Activated CD4-positive, alpha-beta memory T cell treated with anti-CD3 and anti-CD28 coated beads for 36 hours (primary cell): ENCODE data around the gene SPPL2B. TPM values are rescaled to one million over a fixed set of nuclear protein-coding genes. Genes with fewer than 3 reads are reported as not detected.
A peak's percentile ranks its signal among the peaks of the same experiment; 100 is the strongest.
"Not testable (repeated sequence)": the region's sequence is repeated elsewhere in the genome, so short reads cannot be mapped to it uniquely, and the experiment has no call there.

Source experiments
- CTCF ChIA-PET: fragments of 350-600 bp; sonication (Branson Sonifier 250); formaldehyde crosslinking; loops from one replicate; lab custom pipeline; 2021; ENCODE audit warnings: antibody characterized with exemption, inconsistent platforms; lab: Charles Lee
- POLR2A ChIA-PET: fragments of 350-600 bp; sonication (Branson Sonifier 250); formaldehyde crosslinking; loops from one replicate; lab custom pipeline; 2021; ENCODE audit warnings: antibody characterized with exemption; lab: Charles Lee
- DNase-seq: peaks from one replicate; pipeline ENCODE4 v3.0.0-alpha.2; 2020
- H3K27ac Mint-ChIP-seq: one replicate; pipeline ENCODE4 v1.8.0; 2021; ENCODE audit warnings: mixed read lengths
- H3K27me3 Mint-ChIP-seq: one replicate; pipeline ENCODE4 v1.8.0; 2021; ENCODE audit warnings: mixed read lengths
- H3K36me3 Mint-ChIP-seq: one replicate; pipeline ENCODE4 v1.8.0; 2021; ENCODE audit warnings: mixed read lengths
- H3K4me1 Mint-ChIP-seq: one replicate; pipeline ENCODE4 v1.8.0; 2021; ENCODE audit warnings: low read depth, mixed read lengths
- H3K4me3 Mint-ChIP-seq: one replicate; pipeline ENCODE4 v1.8.0; 2021; ENCODE audit warnings: mild to moderate bottlenecking, mixed read lengths
- H3K9me3 Mint-ChIP-seq: one replicate; pipeline ENCODE4 v1.8.0; 2021; ENCODE audit warnings: mixed read lengths
- intact Hi-C: fragments of 100-400 bp; cut with micrococcal nuclease; formaldehyde crosslinking; loops from one replicate; pipeline ENCODE4 v1.15.1; 2023
- total RNA-seq, 2 experiments: library from RNA; stranded (reverse); gene quantifications; one replicate each; pipeline ENCODE4 v1.2.3, GENCODE V29; 2021

SPPL2B gene
- total RNA-seq, 2 experiments from 2014 or later = 43.8 TPM

GRCh38 chr19:2389594-2389993 lies 61.1 kb downstream of the SPPL2B start:
- no peak for DNase-seq
- H3K27ac Mint-ChIP-seq = no peak overlapping the region
- intact Hi-C loops = no loop called here
- no peak overlapping the region for H3K4me3 Mint-ChIP-seq
- ChIA-PET CTCF (no interaction called here), POLR2A (no interaction called here)
- no peaks in the 10 kb centered on the region for H3K9me3 Mint-ChIP-seq
- H3K36me3 Mint-ChIP-seq = no peaks in the 10 kb centered on the region
- H3K4me1 Mint-ChIP-seq = peaks cover 7% of the 10 kb centered on the region
- no peaks in the 10 kb centered on the region for H3K27me3 Mint-ChIP-seq

GRCh38 chr19:2391118-2391725 lies 62.7 kb downstream of the SPPL2B start:
- Mint-ChIP-seq H3K27ac (no peak overlapping the region), H3K4me3 (no peak overlapping the region), H3K4me1 (peaks cover 10% of the 10 kb centered on the region), H3K9me3 (no peaks in the 10 kb centered on the region), H3K36me3 (no peaks in the 10 kb centered on the region), H3K27me3 (no peaks in the 10 kb centered on the region)
- ChIA-PET CTCF (interaction anchor here (0.6 to 3.6 kb wide), 10 partner anchors 11 to 384 kb away, joined by 3 to 15 read pairs (median 4); no protein-coding TSS in a partner anchor), POLR2A (no interaction called here)
- intact Hi-C loops = loop anchor here (1.0 to 5.0 kb wide), 3 partner anchors 119 to 235 kb away; partner anchors contain the start of genes PLEKHJ1 and SF3A2
- DNase-seq = peak; percentile 45

- DNase-seq = no peak
- Mint-ChIP-seq H3K27ac (no peak overlapping the region), H3K36me3 (no peaks in the 10 kb centered on the region), H3K4me3 (no peak overlapping the region), H3K9me3 (no peaks in the 10 kb centered on the region), H3K4me1 (peaks cover 10% of the 10 kb centered on the region), H3K27me3 (no peaks in the 10 kb centered on the region)
- intact Hi-C loops = loop anchor here (5.0 kb wide), 1 partner anchor 120 kb away; no protein-coding TSS in a partner anchor
- ChIA-PET POLR2A (no interaction called here), CTCF (interaction anchor here (0.6 to 3.6 kb wide), 20 partner anchors 8 to 339 kb away, joined by 3 to 15 read pairs (median 3); partner anchors contain the start of gene AP3D1)
Measured at GRCh38 chr19:2392366-2392765, 63.9 kb downstream of the SPPL2B start.

DNA sequence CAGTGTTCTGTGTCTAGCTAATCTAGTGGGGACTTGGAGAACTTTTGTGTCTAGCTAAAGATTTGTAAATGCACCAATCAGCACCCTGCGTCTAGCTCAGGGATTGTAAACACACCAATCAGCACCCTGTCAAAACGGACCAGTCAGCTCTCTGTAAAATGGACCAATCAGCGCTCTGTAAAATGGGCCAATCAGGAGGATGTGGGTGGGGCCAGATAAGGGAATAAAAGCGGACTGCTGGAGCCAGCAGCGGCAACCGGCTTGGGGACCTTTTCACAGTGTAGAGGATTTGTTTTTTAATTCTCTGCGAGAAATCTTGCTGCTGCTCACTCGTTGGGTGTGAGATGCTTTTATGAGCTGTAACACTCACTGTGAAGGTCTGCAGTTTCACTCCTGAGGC lies 64.4 kb downstream of the SPPL2B start:
- H3K36me3 Mint-ChIP-seq, POLR2A ChIA-PET, H3K4me3 Mint-ChIP-seq, H3K9me3 Mint-ChIP-seq, H3K27ac Mint-ChIP-seq, H3K27me3 Mint-ChIP-seq: not testable (repeated sequence)
- DNase-seq = peak; percentile 30
- H3K4me1 Mint-ChIP-seq = peaks cover 10% of the 10 kb centered on the region
- CTCF ChIA-PET = interaction anchor here (0.6 to 3.6 kb wide), 16 partner anchors 9 to 338 kb away, joined by 3 to 15 read pairs (median 4); partner anchors contain the start of gene AP3D1
- intact Hi-C loops = loop anchor here (5.0 kb wide), 1 partner anchor 121 kb away; no protein-coding TSS in a partner anchor

- peak; percentile 48 for DNase-seq
- POLR2A ChIA-PET = no interaction called here
- H3K4me3 Mint-ChIP-seq = peak overlapping the region; percentile 59
- H3K36me3 Mint-ChIP-seq = no peaks in the 10 kb centered on the region
- peaks cover 10% of the 10 kb centered on the region for H3K4me1 Mint-ChIP-seq
- H3K27ac Mint-ChIP-seq = peak overlapping the region; percentile 29
- no peaks in the 10 kb centered on the region for H3K27me3 Mint-ChIP-seq
- H3K9me3 Mint-ChIP-seq = no peaks in the 10 kb centered on the region
- CTCF ChIA-PET = interaction anchor here (0.8 to 3.6 kb wide), 5 partner anchors 66 to 243 kb away, joined by 3 to 15 read pairs (median 3); partner anchors contain the start of gene LSM7
- intact Hi-C loops = loop anchor here (2.0 to 5.0 kb wide), 2 partner anchors 122 to 219 kb away; no protein-coding TSS in a partner anchor
Measured at GRCh38 chr19:2394054-2394441, 65.6 kb downstream of the SPPL2B start.

DNA sequence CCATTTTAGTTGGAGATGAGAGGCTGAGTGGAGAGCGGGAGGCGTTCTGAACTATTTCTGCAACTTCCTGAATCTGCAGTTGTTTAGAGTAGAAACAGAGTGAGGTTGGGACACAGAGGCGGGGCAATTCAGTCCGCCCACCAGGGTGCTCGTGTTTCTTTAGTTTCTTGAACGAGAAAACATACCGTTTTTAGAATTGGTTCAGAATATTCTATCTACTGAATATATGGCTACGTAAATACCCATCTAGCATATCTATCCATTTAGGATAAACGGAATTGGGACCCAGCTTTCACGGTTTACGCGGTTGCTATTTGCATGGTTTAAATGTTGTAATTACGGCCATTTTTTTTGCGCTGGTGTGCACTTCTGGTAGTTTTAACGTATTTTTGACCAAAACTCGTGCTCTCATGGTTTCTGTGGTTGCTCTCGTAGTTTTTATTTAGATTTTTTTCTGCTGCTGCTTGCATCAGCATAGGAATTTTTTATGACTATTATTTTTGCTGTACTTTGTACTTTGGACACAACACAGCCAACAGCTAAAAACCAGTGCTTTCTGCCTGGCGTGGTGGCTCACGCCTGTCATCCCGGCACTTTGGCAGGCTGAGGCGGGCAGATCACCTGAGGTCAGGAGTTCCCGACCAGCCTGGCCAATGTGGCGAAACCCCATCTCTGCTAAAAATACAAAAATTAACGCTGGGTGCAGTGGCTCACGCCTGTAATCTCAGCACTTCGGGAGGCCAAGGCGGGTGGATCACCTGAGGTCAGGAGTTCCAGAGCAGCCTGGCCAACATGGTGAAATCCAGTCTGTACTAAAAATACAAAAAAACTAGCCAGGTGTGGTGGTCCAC lies 66.2 kb downstream of the SPPL2B start:
- Mint-ChIP-seq H3K27ac (no peak overlapping the region), H3K27me3 (no peaks in the 10 kb centered on the region), H3K4me3 (peak overlapping the region; percentile 59), H3K9me3 (no peaks in the 10 kb centered on the region), H3K4me1 (peaks cover 10% of the 10 kb centered on the region), H3K36me3 (no peaks in the 10 kb centered on the region)
- POLR2A ChIA-PET = no interaction called here
- intact Hi-C loops = loop anchor here (2.0 to 5.0 kb wide), 2 partner anchors 122 to 218 kb away; no protein-coding TSS in a partner anchor
- CTCF ChIA-PET = interaction anchor here (0.8 to 3.6 kb wide), 5 partner anchors 67 to 242 kb away, joined by 3 to 15 read pairs (median 3); partner anchors contain the start of gene LSM7
- peak; percentile 31 for DNase-seq

- POLR2A ChIA-PET, H3K4me3 Mint-ChIP-seq, H3K27me3 Mint-ChIP-seq, H3K9me3 Mint-ChIP-seq, H3K27ac Mint-ChIP-seq, CTCF ChIA-PET, H3K36me3 Mint-ChIP-seq, DNase-seq: not testable (repeated sequence)
- peaks cover 10% of the 10 kb centered on the region for H3K4me1 Mint-ChIP-seq
- intact Hi-C loops = loop anchor here (2.0 kb wide), 1 partner anchor 217 kb away; no protein-coding TSS in a partner anchor
Measured at GRCh38 chr19:2395293-2395829, 66.9 kb downstream of the SPPL2B start.

DNA sequence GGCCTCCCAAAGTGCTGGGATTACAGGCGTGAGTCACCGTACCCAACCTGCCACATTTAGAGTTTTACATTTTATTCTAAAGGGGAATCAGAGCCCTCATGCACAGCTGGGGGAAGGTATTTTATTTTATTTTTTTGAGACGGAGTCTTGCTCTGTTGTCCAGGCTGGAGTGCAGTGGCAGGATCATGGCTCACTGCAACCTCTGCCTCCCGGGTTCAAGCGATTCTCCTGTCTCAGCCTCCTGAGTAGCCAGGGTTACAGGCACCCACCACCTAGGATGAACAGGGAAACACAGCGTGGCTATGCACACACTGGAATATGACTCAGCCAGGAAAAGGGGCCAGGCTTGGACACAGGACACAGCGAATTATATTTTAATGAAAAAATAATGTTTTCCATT lies 68.7 kb downstream of the SPPL2B start:
- CTCF ChIA-PET = interaction anchor here (0.7 kb wide), 2 partner anchors 211 to 261 kb away, joined by 3 read pairs; no protein-coding TSS in a partner anchor
- POLR2A ChIA-PET = not testable (repeated sequence)

GRCh38 chr19:2398735-2399305 lies 70.3 kb downstream of the SPPL2B start:
- H3K27ac Mint-ChIP-seq = no peak overlapping the region
- H3K27me3 Mint-ChIP-seq = no peaks in the 10 kb centered on the region
- peaks cover 8% of the 10 kb centered on the region for H3K4me1 Mint-ChIP-seq
- H3K4me3 Mint-ChIP-seq = no peak overlapping the region
- intact Hi-C loops = no loop called here
- POLR2A ChIA-PET = no interaction called here
- DNase-seq = no peak
- H3K36me3 Mint-ChIP-seq = no peaks in the 10 kb centered on the region
- CTCF ChIA-PET = no interaction called here
- H3K9me3 Mint-ChIP-seq = no peaks in the 10 kb centered on the region

More for the DNA sequence above, 68.7 kb downstream of the SPPL2B start:
- H3K27me3 Mint-ChIP-seq, H3K36me3 Mint-ChIP-seq, H3K9me3 Mint-ChIP-seq, H3K4me3 Mint-ChIP-seq, H3K4me1 Mint-ChIP-seq, intact Hi-C loops, H3K27ac Mint-ChIP-seq, DNase-seq: not testable (repeated sequence)

- Mint-ChIP-seq H3K36me3 (no peaks in the 10 kb centered on the region), H3K27ac (no peak overlapping the region), H3K9me3 (no peaks in the 10 kb centered on the region), H3K4me1 (peaks cover 3% of the 10 kb centered on the region), H3K4me3 (no peak overlapping the region), H3K27me3 (no peaks in the 10 kb centered on the region)
- DNase-seq = no peak
- ChIA-PET POLR2A (no interaction called here), CTCF (no interaction called here)
- intact Hi-C loops = no loop called here
Measured at GRCh38 chr19:2399582-2399981, 71.1 kb downstream of the SPPL2B start.
